ENCODE results near the gene DIRAS3. TPM values are rescaled to one million over a fixed set of nuclear protein-coding genes. Genes with fewer than 3 reads are reported as not detected.

DIRAS3 gene
- polyA plus RNA-seq, 1 of the 3 experiments (the other 2 are of a cell fraction) = 16.6 TPM

DNA sequence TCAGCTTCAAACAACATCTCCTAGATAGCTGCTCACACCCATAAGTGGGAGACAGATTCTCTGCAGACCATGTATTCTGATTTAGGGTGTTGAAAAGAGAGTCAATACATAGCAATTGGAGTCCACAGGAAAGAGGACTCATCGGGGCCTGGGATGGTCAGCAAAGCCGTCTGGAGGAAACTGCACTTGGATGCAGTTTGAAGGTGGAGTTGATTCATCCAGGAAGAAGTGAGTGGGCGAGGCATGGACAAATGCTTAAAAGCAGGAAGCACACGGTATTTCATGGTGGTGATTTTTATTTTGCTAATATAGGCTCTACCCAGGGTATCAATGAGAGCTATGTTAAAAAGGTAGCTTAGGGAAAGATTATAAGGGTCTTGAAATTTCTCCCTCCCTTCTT, 36.8 kb upstream of the DIRAS3 start (continued):
- TF ChIP-seq EP300 (IDR thresholded peaks at IDR 0.05; ENCODE audit: borderline replicate concordance in 1 of 2, low read depth in 1 of 2, low read length in 1 of 2) (no peak), NFIC (IDR thresholded peaks at IDR 0.05; ENCODE audit: borderline replicate concordance) (no peak), FOXM1 (IDR thresholded peaks at IDR 0.05; ENCODE audit: low read depth) (no peak), SMC3 (IDR thresholded peaks at IDR 0.05; ENCODE audit: low read depth, low read length) (no peak), MXI1 (IDR thresholded peaks at IDR 0.05; ENCODE audit: low read depth, low read length) (no peak)

GRCh38 chr1:68085752-68086151, 35.3 kb upstream of the DIRAS3 start:
- ChIA-PET POLR2A (no interaction called here), CTCF (no interaction called here)
- Histone ChIP-seq H3K4me1 (ENCODE audit: control insufficient read depth in 1 of 2, insufficient read depth in 2 of 2, low read depth in 1 of 2, low read length in 1 of 2) (no peaks in the 10 kb centered on the region), H4K20me1 (ENCODE audit: insufficient read depth) (no peaks in the 10 kb centered on the region), H3K4me3 (ENCODE audit: low read depth in 2 of 2, low read length in 1 of 2) (no peak overlapping the region), H3K9me3 (no peaks in the 10 kb centered on the region), H3K27ac (ENCODE audit: low read depth in 2 of 2, low read length in 1 of 2) (no peak overlapping the region), H3K79me2 (ENCODE audit: insufficient read depth) (no peaks in the 10 kb centered on the region), H3K9me2 (no peaks in the 10 kb centered on the region), H3K4me2 (no peak overlapping the region), H2AFZ (ENCODE audit: low read depth) (no peak overlapping the region), H3K36me3 (replicated peaks in 1 of 2; ENCODE audit: control insufficient read depth in 1 of 2, insufficient read depth in 2 of 2, low read length in 1 of 2) (no peaks in the 10 kb centered on the region), H3K9ac (no peak overlapping the region), H3F3A (replicated peaks; ENCODE audit: insufficient read depth) (no peaks in the 10 kb centered on the region), H3K27me3 (ENCODE audit: insufficient read depth) (no peaks in the 10 kb centered on the region)
- WGBS (ENCODE audit: low lambda C conversion rate) = 71% methylated on average over 1 of the region's 1 CpG
- TF ChIP-seq TCF12 (IDR thresholded peaks at IDR 0.05) (no peak), EP300 (IDR thresholded peaks at IDR 0.05; ENCODE audit: borderline replicate concordance in 1 of 2, low read depth in 1 of 2, low read length in 1 of 2) (no peak), JUND (IDR thresholded peaks at IDR 0.05) (no peak), ELF1 (IDR thresholded peaks at IDR 0.05) (no peak), NFIC (IDR thresholded peaks at IDR 0.05; ENCODE audit: borderline replicate concordance) (no peak), GABPA (IDR thresholded peaks at IDR 0.05; ENCODE audit: low read depth) (no peak), MAX (IDR thresholded peaks at IDR 0.05; ENCODE audit: low read depth) (no peak), RXRA (IDR thresholded peaks at IDR 0.05; ENCODE audit: borderline replicate concordance, low read depth) (no peak), MEF2A (IDR thresholded peaks at IDR 0.05; ENCODE audit: borderline replicate concordance, low read depth) (no peak)
- DNase-seq = no peak

DNA sequence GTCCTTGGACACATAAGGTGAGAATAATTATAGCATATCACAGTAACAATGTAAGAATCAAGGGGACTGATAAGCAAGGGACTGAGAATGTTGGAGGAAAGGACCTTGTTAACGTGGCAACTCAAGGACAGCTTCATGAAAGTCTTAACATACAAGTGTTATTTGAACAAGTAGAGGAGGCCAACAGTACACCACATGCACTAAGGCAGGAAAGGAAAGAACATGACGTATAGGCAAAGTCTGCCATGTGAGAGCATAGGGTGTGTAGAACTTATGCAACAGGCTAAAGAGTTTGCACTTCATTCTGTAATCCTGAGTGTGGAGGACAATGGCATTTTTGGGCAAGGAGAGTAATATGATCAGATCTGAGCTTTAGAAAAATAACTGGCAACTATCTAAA, 33.3 kb upstream of the DIRAS3 start:
- Histone ChIP-seq H4K20me1 (ENCODE audit: insufficient read depth) (no peaks in the 10 kb centered on the region), H2AFZ (ENCODE audit: low read depth) (no peak overlapping the region), H3K4me1 (ENCODE audit: control insufficient read depth in 1 of 2, insufficient read depth in 2 of 2, low read depth in 1 of 2, low read length in 1 of 2) (no peaks in the 10 kb centered on the region), H3K79me2 (ENCODE audit: insufficient read depth) (no peaks in the 10 kb centered on the region), H3K4me2 (no peak overlapping the region), H3K9ac (no peak overlapping the region), H3K4me3 (ENCODE audit: low read depth in 2 of 2, low read length in 1 of 2) (no peak overlapping the region), H3K27ac (ENCODE audit: low read depth in 2 of 2, low read length in 1 of 2) (no peak overlapping the region), H3K9me3 (no peaks in the 10 kb centered on the region), H3K9me2 (no peaks in the 10 kb centered on the region), H3F3A (replicated peaks; ENCODE audit: insufficient read depth) (no peaks in the 10 kb centered on the region), H3K27me3 (ENCODE audit: insufficient read depth) (no peaks in the 10 kb centered on the region), H3K36me3 (replicated peaks in 1 of 2; ENCODE audit: control insufficient read depth in 1 of 2, insufficient read depth in 2 of 2, low read length in 1 of 2) (no peaks in the 10 kb centered on the region)
- 53% methylated on average over 2 of the region's 2 CpGs for WGBS (ENCODE audit: low lambda C conversion rate)
- no peak for DNase-seq
- CTCF ChIA-PET = no interaction called here
- POLR2A ChIA-PET = no interaction called here
- TF ChIP-seq MXI1 (IDR thresholded peaks at IDR 0.05; ENCODE audit: low read depth, low read length) = no peak
- TF ChIP-seq CHD2 (IDR thresholded peaks at IDR 0.05; ENCODE audit: low read length, partially characterized antibody) = no peak
- no peak for TF ChIP-seq POLR2AphosphoS5 (IDR thresholded peaks at IDR 0.05; ENCODE audit: low read depth, low read length)
- no peak for TF ChIP-seq SMC3 (IDR thresholded peaks at IDR 0.05; ENCODE audit: low read depth, low read length)
- no peak for TF ChIP-seq MAX (IDR thresholded peaks at IDR 0.05; ENCODE audit: low read depth)
- TF ChIP-seq FOSL2 (IDR thresholded peaks at IDR 0.05; ENCODE audit: borderline replicate concordance, low read depth) = no peak
- TF ChIP-seq MEF2A (IDR thresholded peaks at IDR 0.05; ENCODE audit: borderline replicate concordance, low read depth) = no peak
- no peak for TF ChIP-seq EZH2phosphoT487 (IDR thresholded peaks at IDR 0.05; ENCODE audit: borderline replicate concordance, low read depth)
- TF ChIP-seq REST (IDR thresholded peaks at IDR 0.05; ENCODE audit: low read depth, low read length) = no peak
- TF ChIP-seq NFIC (IDR thresholded peaks at IDR 0.05; ENCODE audit: borderline replicate concordance) = no peak
- no peak for TF ChIP-seq TAF1 (IDR thresholded peaks at IDR 0.05; ENCODE audit: borderline replicate concordance, low read depth, low read length)
- TF ChIP-seq, protein P1, sequence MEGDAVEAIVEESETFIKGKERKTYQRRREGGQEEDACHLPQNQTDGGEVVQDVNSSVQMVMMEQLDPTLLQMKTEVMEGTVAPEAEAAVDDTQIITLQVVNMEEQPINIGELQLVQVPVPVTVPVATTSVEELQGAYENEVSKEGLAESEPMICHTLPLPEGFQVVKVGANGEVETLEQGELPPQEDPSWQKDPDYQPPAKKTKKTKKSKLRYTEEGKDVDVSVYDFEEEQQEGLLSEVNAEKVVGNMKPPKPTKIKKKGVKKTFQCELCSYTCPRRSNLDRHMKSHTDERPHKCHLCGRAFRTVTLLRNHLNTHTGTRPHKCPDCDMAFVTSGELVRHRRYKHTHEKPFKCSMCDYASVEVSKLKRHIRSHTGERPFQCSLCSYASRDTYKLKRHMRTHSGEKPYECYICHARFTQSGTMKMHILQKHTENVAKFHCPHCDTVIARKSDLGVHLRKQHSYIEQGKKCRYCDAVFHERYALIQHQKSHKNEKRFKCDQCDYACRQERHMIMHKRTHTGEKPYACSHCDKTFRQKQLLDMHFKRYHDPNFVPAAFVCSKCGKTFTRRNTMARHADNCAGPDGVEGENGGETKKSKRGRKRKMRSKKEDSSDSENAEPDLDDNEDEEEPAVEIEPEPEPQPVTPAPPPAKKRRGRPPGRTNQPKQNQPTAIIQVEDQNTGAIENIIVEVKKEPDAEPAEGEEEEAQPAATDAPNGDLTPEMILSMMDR (IDR thresholded peaks at IDR 0.05) = no peak
- no peak for TF ChIP-seq FOXJ3 (CRISPR knock-in tag; IDR thresholded peaks at IDR 0.05)
- no peak for TF ChIP-seq RFX5 (IDR thresholded peaks at IDR 0.05; ENCODE audit: low read length)
